H1 (cell line): ENCODE measurements around the gene ATAT1. TPM values are rescaled to one million over a fixed set of nuclear protein-coding genes. Genes with fewer than 3 reads are reported as not detected.

ENCODE experiments used
- CEBPB ChIP-seq: IDR thresholded peaks from 2 replicates; pipeline ENCODE4 v1.6.1; 2012; ENCODE audit warnings: low read depth, low read length
- CREB1 ChIP-seq: IDR thresholded peaks from 2 replicates; pipeline ENCODE4 v1.6.1; 2012; ENCODE audit warnings: inconsistent platforms
- EGR1 ChIP-seq: IDR thresholded peaks from 2 replicates; pipeline ENCODE4 v1.6.1; 2011; ENCODE audit warnings: low read depth, low read length, borderline replicate concordance
- EP300 ChIP-seq, 2 experiments: IDR thresholded peaks; 1 replicate in 1 of 2; 2 replicates in 1 of 2; pipeline ENCODE4 v1.6.1; 2011 to 2012; ENCODE audit warnings: low read depth in 2 of 2, low read length in 2 of 2, mild to moderate bottlenecking in 2 of 2, borderline replicate concordance in 1 of 2, inconsistent platforms in 1 of 2, moderate library complexity in 1 of 2
- RXRA ChIP-seq: IDR thresholded peaks from 2 replicates; pipeline ENCODE4 v1.6.1; 2011; ENCODE audit warnings: low read depth, mild to moderate bottlenecking, low read length, moderate library complexity; ENCODE audit not compliant: insufficient read depth
- polyA plus RNA-seq, 7 experiments: library from polyadenylated mRNA; depleted of rRNA in 3 of 7; stranded (reverse) in 5 of 7; unstranded in 2 of 7; fragments of >200 nt in 5 of 7; fragments of 200-250 nt in 2 of 7; gene quantifications; 1 replicate in 5 of 7; 2 replicates in 1 of 7; 4 replicates in 1 of 7; pipeline versions ENCODE4 v1.2.1 to v1.2.3, GENCODE V29; 2011 to 2013; ENCODE audit warnings: missing spikeins in 2 of 7, mixed read lengths in 2 of 7
- total RNA-seq: library from RNA; stranded (reverse); fragmentation: NEBNext Ultra II Directional; extraction: Animal tissue kit (Norgen Biotek cat#: 25700); gene quantifications from 2 replicates; pipeline ENCODE4 v1.2.1, GENCODE V29; 2021
- TF ChIP-seq, protein P1 (sequence below): IDR thresholded peaks from 2 replicates; pipeline ENCODE4 v1.6.1; 2012; ENCODE audit warnings: low read length, inconsistent platforms
- TF ChIP-seq, protein P2 (sequence below): fragments of 300-600 bp; sonication (generic); IDR thresholded peaks from 2 replicates; pipeline ENCODE4 v1.7.1; 2012; ENCODE audit warnings: low read length, moderate library complexity, mild to moderate bottlenecking, inconsistent platforms; ENCODE audit not compliant: insufficient replicate concordance

Gene ATAT1
- total and polyA plus RNA-seq, 2 of the 8 experiments (the other 6 are each of a cell fraction or from before 2014, with no cell fraction given), result 14.4 to 14.6 TPM

DNA sequence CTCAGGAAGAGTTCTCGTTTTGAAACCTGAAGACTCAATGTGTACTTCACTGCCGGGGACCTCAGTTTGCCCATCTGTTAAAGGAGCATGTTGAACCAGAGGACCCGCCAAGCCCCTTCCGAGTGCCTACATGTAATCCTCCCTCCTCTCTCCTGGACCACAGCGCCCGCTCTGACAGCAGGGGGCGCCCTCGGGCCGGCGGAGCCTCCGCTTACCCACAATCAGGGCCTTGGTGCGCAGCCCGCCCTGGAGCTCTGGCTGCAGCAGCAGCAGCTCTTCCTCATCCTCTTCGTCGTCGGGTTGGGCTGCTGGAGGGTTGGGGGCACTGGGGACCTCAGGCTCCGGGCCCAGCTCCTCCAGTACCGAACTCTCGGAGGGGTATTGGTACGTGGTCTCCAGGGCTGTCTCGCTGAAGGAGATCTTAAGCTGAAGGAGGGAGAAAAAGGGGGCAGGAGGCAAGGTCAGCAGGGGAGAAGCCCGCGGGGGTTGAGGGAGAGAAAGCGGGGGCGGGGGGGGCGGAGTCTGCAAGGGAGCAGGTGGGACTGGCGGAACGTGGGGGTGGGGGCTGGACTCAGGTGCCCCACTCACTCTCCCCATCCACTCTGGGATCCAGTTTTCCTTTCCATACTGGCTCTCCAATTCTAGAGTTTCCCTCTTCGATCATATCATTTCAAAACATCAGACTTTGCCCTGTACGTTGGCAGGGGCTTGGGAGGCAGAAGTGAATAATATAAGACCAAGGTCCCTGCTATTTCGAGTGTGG is 52.5 kb downstream of the ATAT1 start (continued):
- TF ChIP-seq, protein P1, sequence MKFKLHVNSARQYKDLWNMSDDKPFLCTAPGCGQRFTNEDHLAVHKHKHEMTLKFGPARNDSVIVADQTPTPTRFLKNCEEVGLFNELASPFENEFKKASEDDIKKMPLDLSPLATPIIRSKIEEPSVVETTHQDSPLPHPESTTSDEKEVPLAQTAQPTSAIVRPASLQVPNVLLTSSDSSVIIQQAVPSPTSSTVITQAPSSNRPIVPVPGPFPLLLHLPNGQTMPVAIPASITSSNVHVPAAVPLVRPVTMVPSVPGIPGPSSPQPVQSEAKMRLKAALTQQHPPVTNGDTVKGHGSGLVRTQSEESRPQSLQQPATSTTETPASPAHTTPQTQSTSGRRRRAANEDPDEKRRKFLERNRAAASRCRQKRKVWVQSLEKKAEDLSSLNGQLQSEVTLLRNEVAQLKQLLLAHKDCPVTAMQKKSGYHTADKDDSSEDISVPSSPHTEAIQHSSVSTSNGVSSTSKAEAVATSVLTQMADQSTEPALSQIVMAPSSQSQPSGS, result 0 out of 2 replicates have a peak, but pooled peaks have one; percentile 41
- TF ChIP-seq RXRA (no peak), CEBPB (no peak), CREB1 (no peak), EP300 (IDR thresholded peaks at IDR 0.05; ENCODE audit: borderline replicate concordance in 1 of 2, low read depth in 2 of 2, low read length in 2 of 2) (no peak; a peak in 1 of 3 replicates), EGR1 (0 out of 2 replicates have a peak, but pooled peaks have one; percentile 14)
- TF ChIP-seq, protein P2, sequence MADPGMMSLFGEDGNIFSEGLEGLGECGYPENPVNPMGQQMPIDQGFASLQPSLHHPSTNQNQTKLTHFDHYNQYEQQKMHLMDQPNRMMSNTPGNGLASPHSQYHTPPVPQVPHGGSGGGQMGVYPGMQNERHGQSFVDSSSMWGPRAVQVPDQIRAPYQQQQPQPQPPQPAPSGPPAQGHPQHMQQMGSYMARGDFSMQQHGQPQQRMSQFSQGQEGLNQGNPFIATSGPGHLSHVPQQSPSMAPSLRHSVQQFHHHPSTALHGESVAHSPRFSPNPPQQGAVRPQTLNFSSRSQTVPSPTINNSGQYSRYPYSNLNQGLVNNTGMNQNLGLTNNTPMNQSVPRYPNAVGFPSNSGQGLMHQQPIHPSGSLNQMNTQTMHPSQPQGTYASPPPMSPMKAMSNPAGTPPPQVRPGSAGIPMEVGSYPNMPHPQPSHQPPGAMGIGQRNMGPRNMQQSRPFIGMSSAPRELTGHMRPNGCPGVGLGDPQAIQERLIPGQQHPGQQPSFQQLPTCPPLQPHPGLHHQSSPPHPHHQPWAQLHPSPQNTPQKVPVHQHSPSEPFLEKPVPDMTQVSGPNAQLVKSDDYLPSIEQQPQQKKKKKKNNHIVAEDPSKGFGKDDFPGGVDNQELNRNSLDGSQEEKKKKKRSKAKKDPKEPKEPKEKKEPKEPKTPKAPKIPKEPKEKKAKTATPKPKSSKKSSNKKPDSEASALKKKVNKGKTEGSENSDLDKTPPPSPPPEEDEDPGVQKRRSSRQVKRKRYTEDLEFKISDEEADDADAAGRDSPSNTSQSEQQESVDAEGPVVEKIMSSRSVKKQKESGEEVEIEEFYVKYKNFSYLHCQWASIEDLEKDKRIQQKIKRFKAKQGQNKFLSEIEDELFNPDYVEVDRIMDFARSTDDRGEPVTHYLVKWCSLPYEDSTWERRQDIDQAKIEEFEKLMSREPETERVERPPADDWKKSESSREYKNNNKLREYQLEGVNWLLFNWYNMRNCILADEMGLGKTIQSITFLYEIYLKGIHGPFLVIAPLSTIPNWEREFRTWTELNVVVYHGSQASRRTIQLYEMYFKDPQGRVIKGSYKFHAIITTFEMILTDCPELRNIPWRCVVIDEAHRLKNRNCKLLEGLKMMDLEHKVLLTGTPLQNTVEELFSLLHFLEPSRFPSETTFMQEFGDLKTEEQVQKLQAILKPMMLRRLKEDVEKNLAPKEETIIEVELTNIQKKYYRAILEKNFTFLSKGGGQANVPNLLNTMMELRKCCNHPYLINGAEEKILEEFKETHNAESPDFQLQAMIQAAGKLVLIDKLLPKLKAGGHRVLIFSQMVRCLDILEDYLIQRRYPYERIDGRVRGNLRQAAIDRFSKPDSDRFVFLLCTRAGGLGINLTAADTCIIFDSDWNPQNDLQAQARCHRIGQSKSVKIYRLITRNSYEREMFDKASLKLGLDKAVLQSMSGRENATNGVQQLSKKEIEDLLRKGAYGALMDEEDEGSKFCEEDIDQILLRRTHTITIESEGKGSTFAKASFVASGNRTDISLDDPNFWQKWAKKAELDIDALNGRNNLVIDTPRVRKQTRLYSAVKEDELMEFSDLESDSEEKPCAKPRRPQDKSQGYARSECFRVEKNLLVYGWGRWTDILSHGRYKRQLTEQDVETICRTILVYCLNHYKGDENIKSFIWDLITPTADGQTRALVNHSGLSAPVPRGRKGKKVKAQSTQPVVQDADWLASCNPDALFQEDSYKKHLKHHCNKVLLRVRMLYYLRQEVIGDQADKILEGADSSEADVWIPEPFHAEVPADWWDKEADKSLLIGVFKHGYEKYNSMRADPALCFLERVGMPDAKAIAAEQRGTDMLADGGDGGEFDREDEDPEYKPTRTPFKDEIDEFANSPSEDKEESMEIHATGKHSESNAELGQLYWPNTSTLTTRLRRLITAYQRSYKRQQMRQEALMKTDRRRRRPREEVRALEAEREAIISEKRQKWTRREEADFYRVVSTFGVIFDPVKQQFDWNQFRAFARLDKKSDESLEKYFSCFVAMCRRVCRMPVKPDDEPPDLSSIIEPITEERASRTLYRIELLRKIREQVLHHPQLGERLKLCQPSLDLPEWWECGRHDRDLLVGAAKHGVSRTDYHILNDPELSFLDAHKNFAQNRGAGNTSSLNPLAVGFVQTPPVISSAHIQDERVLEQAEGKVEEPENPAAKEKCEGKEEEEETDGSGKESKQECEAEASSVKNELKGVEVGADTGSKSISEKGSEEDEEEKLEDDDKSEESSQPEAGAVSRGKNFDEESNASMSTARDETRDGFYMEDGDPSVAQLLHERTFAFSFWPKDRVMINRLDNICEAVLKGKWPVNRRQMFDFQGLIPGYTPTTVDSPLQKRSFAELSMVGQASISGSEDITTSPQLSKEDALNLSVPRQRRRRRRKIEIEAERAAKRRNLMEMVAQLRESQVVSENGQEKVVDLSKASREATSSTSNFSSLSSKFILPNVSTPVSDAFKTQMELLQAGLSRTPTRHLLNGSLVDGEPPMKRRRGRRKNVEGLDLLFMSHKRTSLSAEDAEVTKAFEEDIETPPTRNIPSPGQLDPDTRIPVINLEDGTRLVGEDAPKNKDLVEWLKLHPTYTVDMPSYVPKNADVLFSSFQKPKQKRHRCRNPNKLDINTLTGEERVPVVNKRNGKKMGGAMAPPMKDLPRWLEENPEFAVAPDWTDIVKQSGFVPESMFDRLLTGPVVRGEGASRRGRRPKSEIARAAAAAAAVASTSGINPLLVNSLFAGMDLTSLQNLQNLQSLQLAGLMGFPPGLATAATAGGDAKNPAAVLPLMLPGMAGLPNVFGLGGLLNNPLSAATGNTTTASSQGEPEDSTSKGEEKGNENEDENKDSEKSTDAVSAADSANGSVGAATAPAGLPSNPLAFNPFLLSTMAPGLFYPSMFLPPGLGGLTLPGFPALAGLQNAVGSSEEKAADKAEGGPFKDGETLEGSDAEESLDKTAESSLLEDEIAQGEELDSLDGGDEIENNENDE, result no peak
